ENCODE data around the gene GCHFR. TPM values are rescaled to one million over a fixed set of nuclear protein-coding genes. Genes with fewer than 3 reads are reported as not detected.

Gene GCHFR
- total RNA-seq, 1 donor from 2014 or later, result 13.2 TPM

GRCh38 chr15:40775740-40776536 lies 12.1 kb downstream of the GCHFR start:
- DNase-seq (ENCODE audit: low read depth), result no peak
- no peak for TF ChIP-seq CTCF (IDR thresholded peaks at IDR 0.05; ENCODE audit: insufficient read depth, low read length, poor library complexity, severe bottlenecking)
- no peaks in the 10 kb centered on the region for H3K27me3 ChIP-seq (ENCODE audit: control insufficient read depth, insufficient read depth, low read length)

GRCh38 chr15:40776537-40777141 lies 12.8 kb downstream of the GCHFR start:
- Histone ChIP-seq H3K27me3 (ENCODE audit: control insufficient read depth, insufficient read depth, low read length) (no peaks in the 10 kb centered on the region), H3K4me3 (ENCODE audit: low read depth, low read length) (no peak overlapping the region), H3K36me3 (ENCODE audit: control insufficient read depth, insufficient read depth, low read length) (peaks cover 9% of the 10 kb centered on the region)
- no peak for TF ChIP-seq CTCF (IDR thresholded peaks at IDR 0.05; ENCODE audit: insufficient read depth, low read length, poor library complexity, severe bottlenecking)
- DNase-seq (ENCODE audit: low read depth), result no peak

More at GRCh38 chr15:40775740-40776536, 12.1 kb downstream of the GCHFR start:
- Histone ChIP-seq H3K4me3 (ENCODE audit: low read depth, low read length) (no peak overlapping the region), H3K36me3 (ENCODE audit: control insufficient read depth, insufficient read depth, low read length) (peaks cover 9% of the 10 kb centered on the region)

GRCh38 chr15:40782609-40783227 lies 18.9 kb downstream of the GCHFR start:
- Histone ChIP-seq H3K36me3 (ENCODE audit: control insufficient read depth, insufficient read depth, low read length) (peaks cover 5% of the 10 kb centered on the region), H3K4me3 (ENCODE audit: low read depth, low read length) (no peak overlapping the region), H3K27me3 (ENCODE audit: control insufficient read depth, insufficient read depth, low read length) (no peaks in the 10 kb centered on the region)
- peak; percentile 91 for TF ChIP-seq CTCF (IDR thresholded peaks at IDR 0.05; ENCODE audit: insufficient read depth, low read length, poor library complexity, severe bottlenecking)
- no peak for DNase-seq (ENCODE audit: low read depth)

- no peak for DNase-seq (ENCODE audit: low read depth)
- no peaks in the 10 kb centered on the region for H3K27me3 ChIP-seq (ENCODE audit: control insufficient read depth, insufficient read depth, low read length)
Measured at GRCh38 chr15:40785164-40785563, 21.3 kb downstream of the GCHFR start.

GRCh38 chr15:40785814-40786213 lies 21.9 kb downstream of the GCHFR start:
- Histone ChIP-seq H3K36me3 (ENCODE audit: control insufficient read depth, insufficient read depth, low read length) (no peaks in the 10 kb centered on the region), H3K27me3 (ENCODE audit: control insufficient read depth, insufficient read depth, low read length) (no peaks in the 10 kb centered on the region), H3K4me3 (ENCODE audit: low read depth, low read length) (no peak overlapping the region)
- no peak for TF ChIP-seq CTCF (IDR thresholded peaks at IDR 0.05; ENCODE audit: insufficient read depth, low read length, poor library complexity, severe bottlenecking)
- DNase-seq (ENCODE audit: low read depth), result no peak

More at GRCh38 chr15:40785164-40785563, 21.3 kb downstream of the GCHFR start:
- H3K4me3 ChIP-seq (ENCODE audit: low read depth, low read length), result no peak overlapping the region
- no peaks in the 10 kb centered on the region for H3K36me3 ChIP-seq (ENCODE audit: control insufficient read depth, insufficient read depth, low read length)
- no peak for TF ChIP-seq CTCF (IDR thresholded peaks at IDR 0.05; ENCODE audit: insufficient read depth, low read length, poor library complexity, severe bottlenecking)
